Measurements from ENCODE around the gene CD19. TPM values are rescaled to one million over a fixed set of nuclear protein-coding genes. Genes with fewer than 3 reads are reported as not detected.
"Not testable (repeated sequence)": the region's sequence is repeated elsewhere in the genome, so short reads cannot be mapped to it uniquely, and the experiment has no call there.

CD19 gene
- total RNA-seq: not detected in 2 replicates

- intact Hi-C loops (cut with micrococcal nuclease): no loop called here
- Mint-ChIP-seq H3K27ac (no peak within 1 kb of the TSS), H3K9me3 (no peaks in the 10 kb centered on the region), H3K4me1 (peaks cover 25% of the 10 kb centered on the region), H3K4me3 (no peak within 1 kb of the TSS), H3K36me3 (ENCODE audit: low read depth) (peaks cover 2% of the 10 kb centered on the region), H3K27me3 (no peaks in the 10 kb centered on the region)
- DNase-seq: no peak
These were observed at the start of gene CD19 for GRCh38 chr16:28931801-28932225. Gene CD19, plus strand, starts transcription at chr16:28931971. Its CDS starts 30 bp downstream, at chr16:28932001.

DNA sequence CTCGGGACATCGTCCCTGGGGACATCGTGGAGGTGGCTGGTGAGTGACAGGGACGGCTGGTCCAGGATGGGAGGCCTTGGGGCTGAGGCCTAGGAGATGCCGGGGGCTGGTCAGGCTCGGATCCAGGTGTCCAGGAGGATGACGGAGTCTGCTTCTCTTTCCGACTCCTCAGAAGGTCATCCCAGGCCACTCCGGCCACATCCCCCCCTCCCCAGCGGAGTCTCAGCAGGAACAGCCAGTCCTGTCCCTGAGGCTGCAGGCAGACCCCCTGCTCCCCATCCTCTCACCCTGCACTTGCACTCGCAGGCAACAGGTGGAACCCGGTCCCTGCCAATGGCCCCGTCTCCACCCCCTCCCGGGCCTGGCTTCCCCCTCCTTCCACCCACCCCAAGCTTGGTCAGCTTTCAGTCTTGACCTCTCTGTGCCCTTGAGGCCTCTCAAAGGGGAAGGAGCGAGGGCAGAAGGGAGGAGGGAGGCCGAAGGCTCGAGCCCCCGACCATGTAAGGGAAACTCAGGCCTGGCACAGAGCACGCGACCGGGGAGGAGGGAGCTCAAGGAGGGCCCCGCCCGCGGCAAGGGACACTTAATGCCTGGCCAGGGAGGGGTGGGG is 49.1 kb upstream of the CD19 start:
- H3K4me1 Mint-ChIP-seq: peaks cover 21% of the 10 kb centered on the region
- H3K9me3 Mint-ChIP-seq: no peaks in the 10 kb centered on the region
- H3K27ac Mint-ChIP-seq: no peak overlapping the region
- H3K27me3 Mint-ChIP-seq: no peaks in the 10 kb centered on the region
- no peaks in the 10 kb centered on the region for H3K36me3 Mint-ChIP-seq (ENCODE audit: low read depth)
- intact Hi-C loops (cut with micrococcal nuclease): loop anchor here (5.0 kb wide), 1 partner anchor 45 kb away; the partner anchor contains the start of gene RABEP2
- no peak overlapping the region for H3K4me3 Mint-ChIP-seq
- DNase-seq: no peak

GRCh38 chr16:28883221-28883996 is 48.4 kb upstream of the CD19 start:
- H3K27ac Mint-ChIP-seq: no peak overlapping the region
- peaks cover 18% of the 10 kb centered on the region for H3K4me1 Mint-ChIP-seq
- no peaks in the 10 kb centered on the region for H3K36me3 Mint-ChIP-seq (ENCODE audit: low read depth)
- no peaks in the 10 kb centered on the region for H3K27me3 Mint-ChIP-seq
- intact Hi-C loops (cut with micrococcal nuclease): loop anchor here (5.0 kb wide), 1 partner anchor 44 kb away; the partner anchor contains the start of gene RABEP2
- no peak overlapping the region for H3K4me3 Mint-ChIP-seq
- no peaks in the 10 kb centered on the region for H3K9me3 Mint-ChIP-seq
- no peak for DNase-seq

GRCh38 chr16:28884045-28884444 is 47.7 kb upstream of the CD19 start:
- Mint-ChIP-seq H3K36me3 (ENCODE audit: low read depth) (no peaks in the 10 kb centered on the region), H3K9me3 (no peaks in the 10 kb centered on the region), H3K27me3 (no peaks in the 10 kb centered on the region), H3K4me3 (no peak overlapping the region), H3K4me1 (peaks cover 13% of the 10 kb centered on the region), H3K27ac (no peak overlapping the region)
- intact Hi-C loops (cut with micrococcal nuclease): loop anchor here (5.0 kb wide), 1 partner anchor 43 kb away; the partner anchor contains the start of gene RABEP2
- DNase-seq: no peak

- Mint-ChIP-seq H3K36me3 (ENCODE audit: low read depth) (no peaks in the 10 kb centered on the region), H3K4me1 (no peaks in the 10 kb centered on the region), H3K9me3 (no peaks in the 10 kb centered on the region), H3K27me3 (no peaks in the 10 kb centered on the region), H3K27ac (no peak overlapping the region), H3K4me3 (no peak overlapping the region)
- intact Hi-C loops (cut with micrococcal nuclease): no loop called here
- DNase-seq: no peak
These were observed 44.8 kb upstream of the CD19 start for GRCh38 chr16:28886945-28887344.

DNA sequence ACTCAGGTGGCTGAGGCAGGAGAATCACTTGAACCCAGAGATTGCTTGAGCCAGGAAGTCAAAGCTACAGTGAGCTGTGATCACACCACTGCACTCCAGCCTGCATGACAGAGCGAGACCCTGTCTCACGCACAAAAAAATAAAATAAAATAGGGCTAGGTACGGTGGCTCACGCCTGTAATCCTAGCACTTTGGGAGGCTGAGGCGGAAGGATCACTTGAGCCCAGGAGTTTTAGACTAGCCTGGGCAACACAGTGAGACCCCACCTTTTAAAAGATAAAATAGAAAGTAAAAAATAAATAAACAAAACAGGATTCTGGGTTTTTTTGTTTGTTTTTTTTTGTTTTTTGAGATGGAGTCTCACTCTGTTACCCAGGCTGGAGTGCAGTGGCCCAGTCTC is 41.4 kb upstream of the CD19 start:
- H3K4me3 Mint-ChIP-seq; H3K27ac Mint-ChIP-seq; DNase-seq; H3K36me3 Mint-ChIP-seq (ENCODE audit: low read depth); intact Hi-C loops (cut with micrococcal nuclease); H3K9me3 Mint-ChIP-seq; H3K4me1 Mint-ChIP-seq; H3K27me3 Mint-ChIP-seq: not testable (repeated sequence)

GRCh38 chr16:28891964-28892890 is 39.5 kb upstream of the CD19 start:
- no peak overlapping the region for H3K27ac Mint-ChIP-seq
- H3K36me3 Mint-ChIP-seq (ENCODE audit: low read depth): no peaks in the 10 kb centered on the region
- intact Hi-C loops (cut with micrococcal nuclease): no loop called here
- H3K9me3 Mint-ChIP-seq: no peaks in the 10 kb centered on the region
- no peaks in the 10 kb centered on the region for H3K4me1 Mint-ChIP-seq
- no peak for DNase-seq
- no peaks in the 10 kb centered on the region for H3K27me3 Mint-ChIP-seq
- no peak overlapping the region for H3K4me3 Mint-ChIP-seq

DNA sequence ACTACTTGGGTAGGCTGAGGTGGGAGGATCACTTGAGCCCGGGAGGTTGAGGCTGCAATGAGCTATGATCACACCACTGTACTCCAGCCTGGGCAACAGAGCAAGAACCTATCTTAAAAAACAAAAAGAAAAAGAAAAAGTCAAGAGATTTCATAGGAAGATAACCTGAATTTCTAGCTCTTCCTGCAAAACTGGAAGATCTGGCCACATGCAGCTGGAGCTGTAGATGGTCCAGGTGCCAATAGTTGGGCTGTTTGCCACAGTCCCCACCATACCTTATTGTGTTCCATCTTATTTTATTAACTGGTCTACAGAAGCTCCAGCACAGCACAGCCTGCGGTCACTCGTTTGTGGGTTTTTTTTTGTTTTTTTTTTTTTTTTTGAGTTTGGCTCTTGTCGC is 38.5 kb upstream of the CD19 start:
- no peak for DNase-seq
- Mint-ChIP-seq H3K36me3 (ENCODE audit: low read depth) (no peaks in the 10 kb centered on the region), H3K27me3 (no peaks in the 10 kb centered on the region), H3K27ac (no peak overlapping the region), H3K9me3 (no peaks in the 10 kb centered on the region), H3K4me3 (no peak overlapping the region), H3K4me1 (no peaks in the 10 kb centered on the region)
- intact Hi-C loops (cut with micrococcal nuclease): no loop called here

DNA sequence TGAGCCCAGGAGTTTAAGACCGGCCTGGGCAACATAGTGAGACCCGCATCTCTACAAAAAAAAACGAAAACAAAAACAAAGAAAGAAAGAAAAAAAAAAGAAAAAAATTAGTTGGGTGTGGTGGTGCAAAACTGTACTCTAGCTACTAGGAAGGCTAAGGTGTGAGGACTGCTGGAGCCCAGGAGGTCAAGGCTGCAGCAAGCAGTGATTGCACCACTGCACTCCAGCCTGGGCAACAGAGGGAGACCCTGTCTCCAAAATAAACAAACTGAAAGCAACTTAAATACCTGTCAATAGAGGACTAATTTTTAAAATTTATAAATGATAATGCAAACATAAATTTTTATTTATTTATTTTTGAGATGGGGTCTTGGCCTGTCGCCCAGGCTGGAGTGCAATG is 36.2 kb upstream of the CD19 start:
- H3K36me3 Mint-ChIP-seq (ENCODE audit: low read depth): no peaks in the 10 kb centered on the region
- no peak overlapping the region for H3K4me3 Mint-ChIP-seq
- no peaks in the 10 kb centered on the region for H3K27me3 Mint-ChIP-seq
- DNase-seq: no peak
- no peaks in the 10 kb centered on the region for H3K4me1 Mint-ChIP-seq
- H3K27ac Mint-ChIP-seq: no peak overlapping the region
- intact Hi-C loops (cut with micrococcal nuclease): no loop called here
- no peaks in the 10 kb centered on the region for H3K9me3 Mint-ChIP-seq

DNA sequence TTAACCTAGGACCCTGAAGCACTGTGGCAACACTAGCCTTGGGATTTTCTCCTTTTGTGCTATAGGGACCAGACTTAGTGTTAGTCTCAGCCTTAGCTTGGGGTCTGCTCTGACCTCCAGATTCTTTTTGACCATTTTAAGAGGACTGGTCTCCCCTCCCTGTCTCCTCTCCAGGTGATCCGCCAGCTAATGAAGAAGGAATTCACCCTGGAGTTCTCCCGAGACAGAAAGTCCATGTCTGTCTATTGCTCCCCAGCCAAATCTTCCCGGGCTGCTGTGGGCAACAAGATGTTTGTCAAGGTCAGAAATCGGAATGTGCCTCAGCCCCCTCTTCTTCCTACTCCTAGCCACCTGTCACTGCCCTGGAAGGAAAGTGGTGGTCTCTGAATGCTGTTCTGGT is 33.9 kb upstream of the CD19 start:
- Mint-ChIP-seq H3K36me3 (ENCODE audit: low read depth) (no peaks in the 10 kb centered on the region), H3K4me1 (peaks cover under 1% of the 10 kb centered on the region), H3K4me3 (no peak overlapping the region), H3K27ac (no peak overlapping the region), H3K27me3 (no peaks in the 10 kb centered on the region), H3K9me3 (no peaks in the 10 kb centered on the region)
- intact Hi-C loops (cut with micrococcal nuclease): no loop called here
- DNase-seq: no peak

DNA sequence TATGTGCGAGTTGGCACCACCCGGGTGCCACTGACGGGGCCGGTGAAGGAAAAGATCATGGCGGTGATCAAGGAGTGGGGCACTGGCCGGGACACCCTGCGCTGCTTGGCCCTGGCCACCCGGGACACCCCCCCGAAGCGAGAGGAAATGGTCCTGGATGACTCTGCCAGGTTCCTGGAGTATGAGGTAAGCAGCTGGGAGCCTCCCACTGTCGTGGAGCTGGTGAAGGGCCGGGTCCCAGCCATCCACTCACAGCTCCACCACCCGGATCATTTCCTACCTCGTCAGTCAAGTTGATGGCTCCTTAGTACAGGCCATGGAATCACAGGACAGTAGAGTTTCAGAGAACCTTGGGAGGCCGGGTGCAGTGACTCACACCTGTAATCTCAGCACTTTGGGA is 33.5 kb upstream of the CD19 start:
- no peaks in the 10 kb centered on the region for H3K27me3 Mint-ChIP-seq
- no peaks in the 10 kb centered on the region for H3K9me3 Mint-ChIP-seq
- no peak overlapping the region for H3K27ac Mint-ChIP-seq
- H3K4me1 Mint-ChIP-seq: peaks cover 2% of the 10 kb centered on the region
- DNase-seq: no peak
- no peaks in the 10 kb centered on the region for H3K36me3 Mint-ChIP-seq (ENCODE audit: low read depth)
- intact Hi-C loops (cut with micrococcal nuclease): no loop called here
- no peak overlapping the region for H3K4me3 Mint-ChIP-seq

DNA sequence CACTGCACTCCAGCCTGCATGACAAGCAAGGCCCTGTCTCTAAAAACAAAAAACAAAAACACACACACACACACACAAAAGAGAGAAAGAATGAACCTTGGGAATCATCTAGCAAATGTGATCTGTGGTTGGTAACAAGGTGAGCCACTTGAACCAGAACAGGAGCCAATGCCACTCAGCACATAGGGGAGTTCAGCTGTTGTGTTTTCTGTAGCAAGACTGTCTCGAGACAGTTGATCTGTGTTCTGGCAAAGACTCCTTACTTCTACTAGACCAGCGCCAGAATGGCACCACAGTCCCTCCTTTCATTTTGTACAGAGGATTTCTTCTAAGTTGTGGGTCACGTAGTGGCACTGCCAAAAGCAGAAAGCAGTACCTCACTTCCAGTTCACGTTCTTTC is 32.8 kb upstream of the CD19 start:
- H3K27ac Mint-ChIP-seq: no peak overlapping the region
- intact Hi-C loops (cut with micrococcal nuclease): no loop called here
- H3K36me3 Mint-ChIP-seq (ENCODE audit: low read depth): no peaks in the 10 kb centered on the region
- H3K4me1 Mint-ChIP-seq: peaks cover 2% of the 10 kb centered on the region
- H3K4me3 Mint-ChIP-seq: no peak overlapping the region
- no peaks in the 10 kb centered on the region for H3K27me3 Mint-ChIP-seq
- H3K9me3 Mint-ChIP-seq: no peaks in the 10 kb centered on the region
- no peak for DNase-seq

DNA sequence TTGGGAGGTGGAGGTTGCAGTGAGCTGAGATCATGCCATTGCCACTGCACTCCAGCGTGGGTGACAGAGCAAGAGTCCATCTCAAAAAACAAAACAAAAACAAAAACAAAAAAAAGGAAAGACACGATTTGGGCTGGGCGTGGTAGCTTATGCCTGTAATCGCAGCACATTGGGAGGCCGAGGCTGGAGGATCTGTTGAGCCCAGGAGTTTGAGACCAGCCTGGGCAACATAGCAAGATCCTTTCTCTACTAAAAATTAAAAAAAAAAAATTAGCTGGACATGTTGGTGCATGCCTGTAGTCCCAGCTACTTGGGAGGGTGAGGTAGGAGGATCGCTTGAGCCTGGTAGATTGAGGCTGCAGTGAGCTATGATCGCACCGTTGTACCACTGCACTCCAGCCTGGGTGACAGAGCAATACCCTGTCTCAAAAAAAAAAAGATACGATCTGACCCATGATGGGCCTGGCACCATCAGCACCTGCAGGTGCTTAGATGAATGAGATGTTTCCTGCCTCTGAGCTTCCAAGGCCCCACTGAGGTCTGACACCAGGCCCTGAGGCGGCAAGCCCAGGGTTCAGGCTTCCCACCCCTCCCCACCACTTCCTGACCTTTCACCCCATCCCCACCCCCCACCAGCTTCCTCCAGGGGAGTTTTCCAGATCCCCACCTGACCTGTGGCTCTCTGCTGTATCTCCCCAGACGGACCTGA is 31.7 kb upstream of the CD19 start:
- Mint-ChIP-seq H3K4me3 (no peak overlapping the region), H3K4me1 (peaks cover 2% of the 10 kb centered on the region), H3K36me3 (ENCODE audit: low read depth) (peaks cover under 1% of the 10 kb centered on the region), H3K27ac (no peak overlapping the region), H3K27me3 (no peaks in the 10 kb centered on the region), H3K9me3 (no peaks in the 10 kb centered on the region)
- intact Hi-C loops (cut with micrococcal nuclease): no loop called here
- no peak for DNase-seq
